ENCODE measurements around the gene AK8. TPM values are rescaled to one million over a fixed set of nuclear protein-coding genes. Genes with fewer than 3 reads are reported as not detected.

Gene AK8
- total RNA-seq, 1 donor from 2014 or later: 0.74 TPM

GRCh38 chr9:132857031-132857430, 21.1 kb downstream of the AK8 start:
- DNase-seq: peak; percentile 43
- H3K4me1 ChIP-seq: peaks cover 16% of the 10 kb centered on the region
- TF ChIP-seq CTCF (IDR thresholded peaks at IDR 0.05; ENCODE audit: borderline replicate concordance): no peak
- intact Hi-C loops (cut with micrococcal nuclease): no loop called here
- no peaks in the 10 kb centered on the region for H3K36me3 ChIP-seq
- no peaks in the 10 kb centered on the region for H3K9me3 ChIP-seq (replicated peaks)
- peak overlapping the region; percentile 65 for H3K27ac ChIP-seq (replicated peaks)
- H3K27me3 ChIP-seq (ENCODE audit: low read depth): peaks cover 4% of the 10 kb centered on the region
- H3K4me3 ChIP-seq: no peak overlapping the region

GRCh38 chr9:132855904-132856303, 22.2 kb downstream of the AK8 start:
- Histone ChIP-seq H3K27ac (replicated peaks) (no peak overlapping the region), H3K27me3 (ENCODE audit: low read depth) (peaks cover 4% of the 10 kb centered on the region), H3K9me3 (replicated peaks) (no peaks in the 10 kb centered on the region), H3K4me1 (peaks cover 16% of the 10 kb centered on the region), H3K4me3 (no peak overlapping the region), H3K36me3 (no peaks in the 10 kb centered on the region)
- no peak for DNase-seq
- TF ChIP-seq CTCF (IDR thresholded peaks at IDR 0.05; ENCODE audit: borderline replicate concordance): no peak
- intact Hi-C loops (cut with micrococcal nuclease): no loop called here

- Histone ChIP-seq H3K9me3 (replicated peaks) (no peaks in the 10 kb centered on the region), H3K4me3 (no peak overlapping the region), H3K36me3 (no peaks in the 10 kb centered on the region), H3K27me3 (ENCODE audit: low read depth) (peaks cover 4% of the 10 kb centered on the region), H3K27ac (replicated peaks) (no peak overlapping the region), H3K4me1 (peaks cover 16% of the 10 kb centered on the region)
- no peak for DNase-seq
- no peak for TF ChIP-seq CTCF (IDR thresholded peaks at IDR 0.05; ENCODE audit: borderline replicate concordance)
- intact Hi-C loops (cut with micrococcal nuclease): no loop called here
Measured at GRCh38 chr9:132854832-132855231, 23.3 kb downstream of the AK8 start.

- Histone ChIP-seq H3K27ac (replicated peaks) (no peak overlapping the region), H3K36me3 (no peaks in the 10 kb centered on the region), H3K9me3 (replicated peaks) (no peaks in the 10 kb centered on the region), H3K4me1 (peaks cover 24% of the 10 kb centered on the region), H3K27me3 (ENCODE audit: low read depth) (peaks cover 2% of the 10 kb centered on the region), H3K4me3 (no peak overlapping the region)
- no peak for TF ChIP-seq CTCF (IDR thresholded peaks at IDR 0.05; ENCODE audit: borderline replicate concordance)
- intact Hi-C loops (cut with micrococcal nuclease): no loop called here
- DNase-seq: no peak
Measured at GRCh38 chr9:132853482-132853881, 24.6 kb downstream of the AK8 start.

GRCh38 chr9:132849185-132849706, 28.8 kb downstream of the AK8 start:
- intact Hi-C loops (cut with micrococcal nuclease): no loop called here
- H3K9me3 ChIP-seq (replicated peaks): no peaks in the 10 kb centered on the region
- no peaks in the 10 kb centered on the region for H3K27me3 ChIP-seq (ENCODE audit: low read depth)
- no peak overlapping the region for H3K4me3 ChIP-seq
- peak overlapping the region; percentile 42 for H3K27ac ChIP-seq (replicated peaks)
- TF ChIP-seq CTCF (IDR thresholded peaks at IDR 0.05; ENCODE audit: borderline replicate concordance): no peak
- peaks cover 8% of the 10 kb centered on the region for H3K4me1 ChIP-seq
- H3K36me3 ChIP-seq: no peaks in the 10 kb centered on the region
- DNase-seq: peak; percentile 28

Data from left ventricle myocardium inferior (tissue), 1 donor.